CD14-positive monocyte (primary cell): ENCODE measurements around the gene SMIM33. TPM values are rescaled to one million over a fixed set of nuclear protein-coding genes. Genes with fewer than 3 reads are reported as not detected.

Experiments used
- DNase-seq, 3 donors: peaks; one replicate each; pipeline ENCODE4 v3.0.0-alpha.2; 2011 to 2022
- H2AFZ ChIP-seq: 2 replicates; pipeline ENCODE4 v1.6.0; 2012; ENCODE audit warnings: mild to moderate bottlenecking, low read depth, low read length, inconsistent platforms; ENCODE audit not compliant: insufficient read depth, poor library complexity, severe bottlenecking
- H3K27ac ChIP-seq, 2 donors: 1 replicate in 1 of 2; 2 replicates in 1 of 2; pipeline ENCODE4 v1.5.1; 2012 to 2013; ENCODE audit warnings: low read length in 2 of 2, control low read depth in 1 of 2, inconsistent platforms in 1 of 2, low read depth in 1 of 2, mild to moderate bottlenecking in 1 of 2
- H3K27me3 ChIP-seq, 2 donors: one replicate each; pipeline versions ENCODE4 v1.6.0 to v1.6.1; 2011 to 2013; ENCODE audit warnings: low read length in 2 of 2; ENCODE audit not compliant: control insufficient read depth in 2 of 2, insufficient read depth in 2 of 2
- H3K36me3 ChIP-seq, 2 donors: replicated peaks in 1 of 2; 1 replicate in 1 of 2; 2 replicates in 1 of 2; pipeline versions ENCODE4 v1.5.1 to v1.6.1; 2012 to 2013; ENCODE audit warnings: low read length in 2 of 2, control low read depth in 1 of 2, inconsistent platforms in 1 of 2, mild to moderate bottlenecking in 1 of 2; ENCODE audit not compliant: insufficient read depth in 2 of 2, control insufficient read depth in 1 of 2
- H3K4me1 ChIP-seq, 2 donors: 1 replicate in 1 of 2; 2 replicates in 1 of 2; pipeline versions ENCODE4 v1.5.1 to v1.6.1; 2012 to 2013; ENCODE audit warnings: low read length in 2 of 2, control low read depth in 1 of 2, inconsistent platforms in 1 of 2, mild to moderate bottlenecking in 1 of 2, moderate library complexity in 1 of 2; ENCODE audit not compliant: insufficient read depth in 2 of 2, control insufficient read depth in 1 of 2
- H3K4me2 ChIP-seq: replicated peaks from 2 replicates; pipeline ENCODE3; 2012; ENCODE audit warnings: low read length, moderate library complexity, mild to moderate bottlenecking; ENCODE audit not compliant: poor library complexity, severe bottlenecking; ENCODE audit errors: extremely low read depth
- H3K4me3 ChIP-seq, 3 experiments: fragments of 200-600 bp in 1 of 3; sonication (generic) in 1 of 3; replicated peaks in 1 of 3; 1 replicate in 2 of 3; 2 replicates in 1 of 3; pipeline ENCODE4 v1.5.1; 2011 to 2013; ENCODE audit warnings: low read length in 3 of 3, mild to moderate bottlenecking in 3 of 3, control low read depth in 2 of 3, low read depth in 2 of 3, inconsistent platforms in 1 of 3, moderate library complexity in 1 of 3
- H3K79me2 ChIP-seq: 2 replicates; pipeline ENCODE4 v1.6.0; 2012; ENCODE audit warnings: mild to moderate bottlenecking, control low read depth, inconsistent platforms, low read length, moderate library complexity; ENCODE audit not compliant: insufficient read depth
- H3K9ac ChIP-seq: 2 replicates; pipeline ENCODE4 v1.6.0; 2017; ENCODE audit warnings: low read length, mild to moderate bottlenecking; ENCODE audit not compliant: insufficient read depth, poor library complexity, severe bottlenecking
- H3K9me3 ChIP-seq, 2 donors: replicated peaks in 1 of 2; 1 replicate in 1 of 2; 2 replicates in 1 of 2; pipeline versions ENCODE4 v1.5.1 to v1.6.1; 2012 to 2013; ENCODE audit warnings: low read length in 2 of 2, control low read depth in 1 of 2; ENCODE audit not compliant: control insufficient read depth in 1 of 2, insufficient read depth in 1 of 2
- H4K20me1 ChIP-seq: 2 replicates; pipeline ENCODE4 v1.6.0; 2012; ENCODE audit warnings: mild to moderate bottlenecking, low read length, control low read depth, moderate library complexity; ENCODE audit not compliant: insufficient read depth
- H3K27ac Mint-ChIP-seq, 7 donors: one replicate each; pipeline ENCODE4 v1.8.0; 2020; ENCODE audit warnings: mild to moderate bottlenecking in 7 of 7, mixed read lengths in 7 of 7, moderate library complexity in 6 of 7, inconsistent platforms in 2 of 7
- H3K27me3 Mint-ChIP-seq, 3 donors: one replicate each; pipeline ENCODE4 v1.8.0; 2021 to 2022; ENCODE audit warnings: low read depth in 3 of 3, mild to moderate bottlenecking in 3 of 3, mixed read lengths in 3 of 3, moderate library complexity in 3 of 3, inconsistent platforms in 1 of 3
- H3K36me3 Mint-ChIP-seq, 2 donors: one replicate each; pipeline ENCODE4 v1.8.0; 2020; ENCODE audit warnings: mixed read lengths in 2 of 2, inconsistent platforms in 1 of 2, mild to moderate bottlenecking in 1 of 2
- H3K4me1 Mint-ChIP-seq: one replicate; pipeline ENCODE4 v1.8.0; 2020; ENCODE audit warnings: mild to moderate bottlenecking, mixed read lengths
- H3K4me3 Mint-ChIP-seq, 2 donors: one replicate each; pipeline ENCODE4 v1.8.0; 2020; ENCODE audit warnings: mild to moderate bottlenecking in 2 of 2, mixed read lengths in 2 of 2, moderate library complexity in 1 of 2
- H3K9me3 Mint-ChIP-seq, 7 donors: one replicate each; pipeline ENCODE4 v1.8.0; 2020 to 2022; ENCODE audit warnings: mixed read lengths in 7 of 7, mild to moderate bottlenecking in 6 of 7, moderate library complexity in 6 of 7, inconsistent platforms in 2 of 7
- CTCF ChIP-seq: fragments of 200-600 bp; IDR thresholded peaks from one replicate; pipeline ENCODE4 v1.8.0; 2022; ENCODE audit warnings: antibody characterized with exemption, mild to moderate bottlenecking
- WGBS: methylation state at CpG from one replicate; pipeline ENCODE4 v1.1.5; 2013; ENCODE audit warnings: missing lambda C conversion rate; ENCODE audit not compliant: insufficient coverage; 5-methylcytosine and 5-hydroxymethylcytosine counted together
- intact Hi-C, 2 donors: fragments of 100-400 bp; cut with micrococcal nuclease; formaldehyde crosslinking; loops; one replicate each; pipeline versions ENCODE4 v1.15.0 to v1.15.1; 2023
- polyA plus RNA-seq, 3 donors: library from polyadenylated mRNA; depleted of rRNA in 1 of 3; unstranded in 2 of 3; stranded (reverse) in 1 of 3; fragments of 300-500 nt in 2 of 3; fragments of >200 nt in 1 of 3; fragmentation: Illumina TruSeq in 2 of 3; gene quantifications; 1 replicate in 2 of 3; 2 replicates in 1 of 3; pipeline ENCODE4 v1.2.3, GENCODE V29; 2012 to 2021

The SMIM33 gene
- polyA plus RNA-seq, 3 donors: not detected

GRCh38 chr5:139486201-139486600 lies 15.4 kb downstream of the SMIM33 start:
- Mint-ChIP-seq H3K27ac (no peak overlapping the region), H3K4me1 (peaks cover 67% of the 10 kb centered on the region), H3K27me3 (no peaks in the 10 kb centered on the region), H3K36me3 (no peaks in the 10 kb centered on the region), H3K9me3 (no peaks in the 10 kb centered on the region), H3K4me3 (no peak overlapping the region)
- Histone ChIP-seq H3K9me3 (no peaks in the 10 kb centered on the region), H3K4me3 (no peak overlapping the region), H2AFZ (no peak overlapping the region), H3K79me2 (peaks cover 9% of the 10 kb centered on the region), H3K4me2 (no peak overlapping the region), H3K9ac (no peak overlapping the region), H3K27ac (no peak overlapping the region), H3K27me3 (no peaks in the 10 kb centered on the region), H3K4me1 (peaks cover 58 to 62% of the 10 kb centered on the region in 2 donors), H4K20me1 (peaks cover 3% of the 10 kb centered on the region), H3K36me3 (no peaks in the 10 kb centered on the region)
- intact Hi-C loops: no loop called here
- DNase-seq: no peak
- no peak for TF ChIP-seq CTCF
- WGBS: 100% methylated on average over 6 of the region's 7 CpGs

- peaks cover 46 to 53% of the 10 kb centered on the region in 2 donors for H3K4me1 ChIP-seq
- peak overlapping the region; percentile 43 for H3K9ac ChIP-seq
- peak overlapping the region in 1 of 3 experiments; percentile 47 for H3K4me3 ChIP-seq
- H3K36me3 Mint-ChIP-seq: no peaks in the 10 kb centered on the region
- peak overlapping the region; percentile 77 to 88 for H3K27ac ChIP-seq
- H3K4me2 ChIP-seq: peak overlapping the region; percentile 60
- peak; percentile 71 to 83 (median 75) for DNase-seq
- intact Hi-C loops: no loop called here
- no peak for TF ChIP-seq CTCF
- H3K4me3 Mint-ChIP-seq: peak overlapping the region in 1 of 2 donors; percentile 69
- no peaks in the 10 kb centered on the region for H3K36me3 ChIP-seq
- no peaks in the 10 kb centered on the region for H4K20me1 ChIP-seq
- no peaks in the 10 kb centered on the region for H3K27me3 Mint-ChIP-seq
- H3K4me1 Mint-ChIP-seq: peaks cover 60% of the 10 kb centered on the region
- H2AFZ ChIP-seq: peak overlapping the region; percentile 74
- no peaks in the 10 kb centered on the region for H3K9me3 Mint-ChIP-seq
- no peaks in the 10 kb centered on the region for H3K27me3 ChIP-seq
- H3K27ac Mint-ChIP-seq: peak overlapping the region; percentile 86 to 95 (median 89)
- 0% methylated on average over 1 of the region's 3 CpGs for WGBS
- H3K79me2 ChIP-seq: no peaks in the 10 kb centered on the region
- no peaks in the 10 kb centered on the region for H3K9me3 ChIP-seq
These were observed 17.5 kb downstream of the SMIM33 start for GRCh38 chr5:139488260-139488659.
